IMR-90 (cell line): ENCODE measurements around the gene BRWD1. TPM values are rescaled to one million over a fixed set of nuclear protein-coding genes. Genes with fewer than 3 reads are reported as not detected.
A peak's percentile ranks its signal among the peaks of the same experiment; 100 is the strongest.

Experiments
- ATAC-seq: fragments of 200-7000 bp; cut with Tn5 transposase; 2 replicates; pipeline ENCODE4 v1.9.1; 2020; ENCODE audit warnings: low read depth, mild to moderate bottlenecking, moderate library complexity
- BruUV-seq: library from RNA; stranded (reverse); fragments of 400-500 nt; replicated peaks from 2 replicates; lab custom pipeline; 2021; lab: Mats Ljungman, UMichigan
- CTCF ChIA-PET: fragments of 300-600 bp; formaldehyde crosslinking; extraction: SDS; loops from one replicate; lab custom pipeline; 2021; ENCODE audit warnings: antibody characterized with exemption; lab: Yijun Ruan, JAX
- POLR2A ChIA-PET: fragments of 300-600 bp; sonication (Branson Sonifier 250); formaldehyde crosslinking; loops from one replicate; lab custom pipeline; 2022; ENCODE audit warnings: antibody characterized with exemption; ENCODE audit not compliant: unreplicated experiment; lab: Charles Lee
- DNase-seq: peaks from one replicate; pipeline ENCODE4 v3.0.0; 2013
- H2AFZ ChIP-seq: replicated peaks from 2 replicates; pipeline ENCODE3; 2013; ENCODE audit warnings: low read length, mild to moderate bottlenecking; ENCODE audit not compliant: poor library complexity
- H2AK5ac ChIP-seq: 2 replicates; pipeline ENCODE4 v1.6.1; 2013; ENCODE audit warnings: low read depth, low read length, inconsistent platforms
- H2AK9ac ChIP-seq: replicated peaks from 2 replicates; pipeline ENCODE3; 2013; ENCODE audit warnings: mild to moderate bottlenecking, low read depth, low read length, moderate library complexity; ENCODE audit not compliant: poor library complexity
- H2BK120ac ChIP-seq: 2 replicates; pipeline ENCODE4 v1.6.1; 2013; ENCODE audit warnings: low read depth, low read length, inconsistent platforms
- H2BK15ac ChIP-seq: 3 replicates; pipeline ENCODE4 v1.6.1; 2013; ENCODE audit warnings: low read depth, low read length, inconsistent platforms
- H2BK20ac ChIP-seq: 2 replicates; pipeline ENCODE4 v1.6.1; 2013; ENCODE audit warnings: low read depth, mild to moderate bottlenecking, inconsistent platforms, low read length, moderate library complexity
- H2BK5ac ChIP-seq: 2 replicates; pipeline ENCODE4 v1.6.1; 2013; ENCODE audit warnings: mild to moderate bottlenecking, low read depth, low read length, inconsistent platforms; ENCODE audit not compliant: poor library complexity, severe bottlenecking
- H3K14ac ChIP-seq: replicated peaks from 2 replicates; pipeline ENCODE4 v1.6.1; 2013; ENCODE audit warnings: low read depth, low read length, inconsistent platforms
- H3K18ac ChIP-seq: 2 replicates; pipeline ENCODE4 v1.6.1; 2013; ENCODE audit warnings: low read depth, low read length, control low read depth
- H3K23ac ChIP-seq: 2 replicates; pipeline ENCODE4 v1.6.1; 2013; ENCODE audit warnings: low read depth, low read length, inconsistent platforms
- H3K27ac ChIP-seq: 2 replicates; pipeline ENCODE4 v1.5.1; 2013; ENCODE audit warnings: mild to moderate bottlenecking, control low read depth, low read length; ENCODE audit not compliant: insufficient read depth
- H3K27me3 ChIP-seq: 2 replicates; pipeline ENCODE4 v1.6.1; 2013; ENCODE audit warnings: low read length; ENCODE audit not compliant: control insufficient read depth, insufficient read depth
- H3K36me3 ChIP-seq: 2 replicates; pipeline ENCODE4 v1.6.1; 2013; ENCODE audit warnings: low read length, mixed read lengths; ENCODE audit not compliant: control insufficient read depth, insufficient read depth
- H3K4ac ChIP-seq: 2 replicates; pipeline ENCODE4 v1.6.1; 2013; ENCODE audit warnings: low read depth, low read length, inconsistent platforms
- H3K4me1 ChIP-seq: 2 replicates; pipeline ENCODE4 v1.6.1; 2013; ENCODE audit warnings: low read length, mixed read lengths; ENCODE audit not compliant: control insufficient read depth, insufficient read depth
- H3K4me2 ChIP-seq: 2 replicates; pipeline ENCODE4 v1.6.1; 2013; ENCODE audit warnings: low read depth, mild to moderate bottlenecking, control low read depth, low read length, moderate library complexity
- H3K4me3 ChIP-seq: 2 replicates; pipeline ENCODE4 v1.5.1; 2013; ENCODE audit warnings: low read depth, mild to moderate bottlenecking, control low read depth, low read length, moderate library complexity; ENCODE audit not compliant: insufficient read depth
- H3K56ac ChIP-seq: 2 replicates; pipeline ENCODE4 v1.6.1; 2013; ENCODE audit warnings: low read length, inconsistent platforms; ENCODE audit not compliant: insufficient read depth; ENCODE audit errors: extremely low read depth
- H3K79me1 ChIP-seq, 2 experiments: 2 replicates each; pipeline ENCODE4 v1.6.1; 2013; ENCODE audit warnings: low read length in 2 of 2, inconsistent platforms in 1 of 2, low read depth in 1 of 2
- H3K9ac ChIP-seq: 2 replicates; pipeline ENCODE4 v1.6.1; 2013; ENCODE audit warnings: low read depth, low read length, control low read depth
- H3K9me1 ChIP-seq: 2 replicates; pipeline ENCODE4 v1.6.1; 2013; ENCODE audit warnings: low read length, inconsistent platforms; ENCODE audit not compliant: insufficient read depth
- H3K9me3 ChIP-seq: 2 replicates; pipeline ENCODE4 v1.6.1; 2013; ENCODE audit warnings: low read length; ENCODE audit not compliant: control insufficient read depth, insufficient read depth
- H4K20me1 ChIP-seq: 2 replicates; pipeline ENCODE4 v1.6.1; 2013; ENCODE audit warnings: low read length, inconsistent platforms; ENCODE audit not compliant: insufficient read depth
- H4K5ac ChIP-seq: 2 replicates; pipeline ENCODE4 v1.6.1; 2013; ENCODE audit warnings: mild to moderate bottlenecking, low read depth, low read length, control low read depth
- H4K8ac ChIP-seq, 2 experiments: 2 replicates each; pipeline ENCODE4 v1.6.1; 2013; ENCODE audit warnings: low read depth in 2 of 2, low read length in 2 of 2, control low read depth in 1 of 2, inconsistent platforms in 1 of 2
- H4K91ac ChIP-seq: 2 replicates; pipeline ENCODE4 v1.6.1; 2013; ENCODE audit warnings: low read depth, low read length, inconsistent platforms; ENCODE audit not compliant: insufficient read depth
- BHLHE40 ChIP-seq: fragments of 150-350 bp; IDR thresholded peaks from 2 replicates; pipeline ENCODE4 v1.6.1; 2016; ENCODE audit warnings: mild to moderate bottlenecking, low read depth, low read length
- MAFK ChIP-seq: IDR thresholded peaks from 2 replicates; pipeline ENCODE4 v1.6.1; 2012; ENCODE audit warnings: low read depth, low read length, improper control_type of control experiment
- WGBS, 2 experiments: methylation state at CpG; one replicate each; pipeline versions ENCODE4 v1.1.5 to v1.1.7; 2013; ENCODE audit warnings: missing lambda C conversion rate in 2 of 2; ENCODE audit not compliant: insufficient read length in 1 of 2; ENCODE audit errors: extremely low coverage in 2 of 2; 5-methylcytosine and 5-hydroxymethylcytosine counted together
- dilution Hi-C: fragments of 300-500 bp; cut with HindIII; formaldehyde crosslinking; loops from one replicate; pipeline ENCODE4 v1.14.3; 2018; ENCODE audit warnings: low sequenced_read_pairs; ENCODE audit not compliant: unreplicated experiment
- in situ Hi-C: fragments of 300-500 bp; cut with MboI; formaldehyde crosslinking; loops from 3 replicates; pipeline ENCODE4 v1.14.3; 2019; ENCODE audit warnings: low sequenced_read_pairs, inconsistent platforms, mixed read lengths
- intact Hi-C: fragments of 100-400 bp; cut with micrococcal nuclease; formaldehyde crosslinking; loops from 2 replicates; pipeline ENCODE4 v1.10.0; 2022
- polyA plus RNA-seq, 3 experiments: library from polyadenylated mRNA; depleted of rRNA; stranded (reverse); fragments of >200 nt; gene quantifications; 2 replicates each; pipeline ENCODE4 v1.2.3, GENCODE V29; 2012; ENCODE audit warnings: low replicate concordance in 1 of 3
- total RNA-seq: library from RNA; depleted of rRNA; stranded (reverse); fragments of >200 nt; gene quantifications from 2 replicates; pipeline ENCODE4 v1.2.3, GENCODE V29; 2012

Gene BRWD1
- total and polyA plus RNA-seq, 2 of the 4 experiments (the other 2 are of a cell fraction), result 6.7 to 28.7 TPM

DNA sequence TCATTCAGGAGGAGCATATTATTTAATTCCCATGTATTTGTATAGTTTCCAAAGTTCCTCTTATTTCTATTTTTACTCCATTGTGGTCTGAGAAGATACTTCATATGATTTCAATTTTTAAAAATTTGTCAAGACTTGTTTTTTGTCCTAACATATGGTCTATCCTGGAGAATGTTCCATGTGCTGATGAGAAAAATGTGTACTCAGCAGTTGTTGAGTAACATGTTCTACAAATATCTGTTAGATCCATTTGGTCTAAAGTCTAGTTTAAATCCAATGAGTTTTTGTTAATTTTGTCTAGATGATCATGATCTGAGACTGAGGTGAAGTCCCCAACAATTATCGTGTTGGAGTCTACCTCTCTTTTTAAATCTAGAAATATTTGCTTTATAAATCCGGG, 144.6 kb downstream of the BRWD1 start:
- Histone ChIP-seq H3K4me2 (no peak overlapping the region), H3K14ac (no peak overlapping the region), H3K56ac (no peak overlapping the region), H2AFZ (no peak overlapping the region), H3K4ac (no peak overlapping the region), H4K91ac (no peak overlapping the region), H2AK9ac (no peak overlapping the region), H3K4me1 (no peaks in the 10 kb centered on the region), H2BK15ac (no peak overlapping the region), H3K27me3 (peaks cover 3% of the 10 kb centered on the region), H4K20me1 (no peaks in the 10 kb centered on the region), H2BK20ac (no peak overlapping the region), H4K8ac (no peak overlapping the region), H3K9me3 (peaks cover 13% of the 10 kb centered on the region), H4K5ac (no peak overlapping the region), H3K9ac (no peak overlapping the region), H3K79me1 (0 out of 4 replicates have a peak, but pooled peaks cover 0 to 7% of the 10 kb centered on the region in 2 experiments), H2AK5ac (no peak overlapping the region), H3K4me3 (no peak overlapping the region), H3K9me1 (peaks cover 9% of the 10 kb centered on the region; the same call in 1 of the 2 replicates), H3K27ac (no peak overlapping the region), H3K36me3 (peaks cover 17% of the 10 kb centered on the region), H3K23ac (no peak overlapping the region), H2BK120ac (no peak overlapping the region), H2BK5ac (no peak overlapping the region), H3K18ac (no peak overlapping the region)
- CTCF ChIA-PET, result no interaction called here
- in situ Hi-C loops, result loop anchor here (25.0 kb wide), 1 partner anchor 781 kb away; no protein-coding TSS in a partner anchor
- TF ChIP-seq BHLHE40 (no peak), MAFK (0 out of 2 replicates have a peak, but pooled peaks have one; percentile 16)
- DNase-seq (no peak), ATAC-seq (no peak)
- intact Hi-C loops, result no loop called here
- no TSS peak for BruUV-seq
- POLR2A ChIA-PET, result no interaction called here
- WGBS, 2 experiments, result no CpG with 5 or more reads among the region's 2 CpGs
- dilution Hi-C loops, result no loop called here
